Fibroblast of gingiva (primary cell): ENCODE data around the gene IGSF9.

Experiments
- DNase-seq: peaks from one replicate; pipeline ENCODE4 v3.0.0-alpha.2; 2011; ENCODE audit warnings: low read depth

The IGSF9 gene

GRCh38 chr1:159932296-159933285, 12.8 kb downstream of the IGSF9 start:
- no peak for DNase-seq

- DNase-seq = no peak
These were observed 13.6 kb downstream of the IGSF9 start for GRCh38 chr1:159931795-159932173.

GRCh38 chr1:159931101-159931794, 14.2 kb downstream of the IGSF9 start:
- no peak for DNase-seq

- DNase-seq = no peak
These were observed 14.8 kb downstream of the IGSF9 start for GRCh38 chr1:159930634-159931033.

GRCh38 chr1:159930216-159930615, 15.2 kb downstream of the IGSF9 start:
- DNase-seq = no peak

- DNase-seq = no peak
These were observed 16.0 kb downstream of the IGSF9 start for GRCh38 chr1:159929155-159930051.

GRCh38 chr1:159928491-159929050, 16.8 kb downstream of the IGSF9 start:
- no peak for DNase-seq

GRCh38 chr1:159927849-159928431, 17.5 kb downstream of the IGSF9 start:
- no peak for DNase-seq

- DNase-seq = no peak
These were observed 18.1 kb downstream of the IGSF9 start for GRCh38 chr1:159927211-159927848.

GRCh38 chr1:159925719-159926078, 19.7 kb downstream of the IGSF9 start:
- DNase-seq = no peak

- DNase-seq = peak; percentile 91
These were observed 20.4 kb downstream of the IGSF9 start, which contains the start of gene TAGLN2 for GRCh38 chr1:159924791-159925718. TAGLN2 (minus strand) TSS chr1:159925507; CDS start chr1:159920509, 4,998 bp downstream.

- peak; percentile 92 for DNase-seq
These were observed 21.2 kb downstream of the IGSF9 start for GRCh38 chr1:159924025-159924790.

- peak; percentile 70 for DNase-seq
These were observed 22.0 kb downstream of the IGSF9 start for GRCh38 chr1:159923203-159924024.

- peak; percentile 45 for DNase-seq
These were observed 22.8 kb downstream of the IGSF9 start for GRCh38 chr1:159922511-159923202.

- DNase-seq = no peak
These were observed 23.5 kb downstream of the IGSF9 start for GRCh38 chr1:159921700-159922504.

GRCh38 chr1:159921251-159921650, 24.2 kb downstream of the IGSF9 start:
- DNase-seq = no peak

GRCh38 chr1:159920651-159921050, 24.8 kb downstream of the IGSF9 start:
- no peak for DNase-seq
